GM21619 (cell line): Measurements from ENCODE around the gene UCN3.
A peak's percentile ranks its signal among the peaks of the same experiment; 100 is the strongest.

Experiments used
- ATAC-seq: cut with Tn5 transposase; IDR thresholded peaks from one replicate; pipeline ENCODE4 v1.9.1; 2021; ENCODE audit not compliant: unreplicated experiment

UCN3 gene, protein sequence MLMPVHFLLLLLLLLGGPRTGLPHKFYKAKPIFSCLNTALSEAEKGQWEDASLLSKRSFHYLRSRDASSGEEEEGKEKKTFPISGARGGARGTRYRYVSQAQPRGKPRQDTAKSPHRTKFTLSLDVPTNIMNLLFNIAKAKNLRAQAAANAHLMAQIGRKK

GRCh38 chr10:5364890-5365338 is at the start of gene UCN3:
Gene UCN3, plus strand, starts transcription at chr10:5364966. Its CDS starts 8,755 bp downstream, at chr10:5373721.
- no peak for ATAC-seq

GRCh38 chr10:5317547-5318107 is 47.1 kb upstream of the UCN3 start:
- ATAC-seq, result peak; percentile 71

GRCh38 chr10:5318148-5318547 is 46.6 kb upstream of the UCN3 start:
- no peak for ATAC-seq

GRCh38 chr10:5319863-5320262 is 44.9 kb upstream of the UCN3 start:
- no peak for ATAC-seq

- no peak for ATAC-seq
These were observed 43.5 kb upstream of the UCN3 start for GRCh38 chr10:5321273-5321672.

DNA sequence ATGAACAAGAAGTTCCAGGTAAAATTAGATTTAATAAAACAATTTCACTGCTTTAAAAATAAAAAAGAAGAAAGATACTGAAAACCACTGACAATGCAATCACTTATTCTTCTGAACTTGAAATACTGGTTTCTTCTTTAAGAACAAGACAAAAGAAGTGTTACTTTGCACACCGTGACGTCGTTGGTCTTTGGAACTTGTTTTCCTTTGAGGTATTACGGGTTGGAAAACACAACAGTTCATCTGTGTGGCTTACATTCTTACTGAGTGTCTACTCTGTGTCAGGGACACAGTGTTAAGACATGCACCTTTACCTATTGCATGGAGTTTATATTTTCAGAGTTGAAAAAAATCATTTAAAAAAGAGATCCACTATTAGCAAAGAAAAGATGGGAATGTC is 41.3 kb upstream of the UCN3 start:
- no peak for ATAC-seq

- no peak for ATAC-seq
These were observed 39.7 kb upstream of the UCN3 start for GRCh38 chr10:5325076-5325475.

GRCh38 chr10:5334196-5334880 is 30.4 kb upstream of the UCN3 start:
- ATAC-seq, result no peak

DNA sequence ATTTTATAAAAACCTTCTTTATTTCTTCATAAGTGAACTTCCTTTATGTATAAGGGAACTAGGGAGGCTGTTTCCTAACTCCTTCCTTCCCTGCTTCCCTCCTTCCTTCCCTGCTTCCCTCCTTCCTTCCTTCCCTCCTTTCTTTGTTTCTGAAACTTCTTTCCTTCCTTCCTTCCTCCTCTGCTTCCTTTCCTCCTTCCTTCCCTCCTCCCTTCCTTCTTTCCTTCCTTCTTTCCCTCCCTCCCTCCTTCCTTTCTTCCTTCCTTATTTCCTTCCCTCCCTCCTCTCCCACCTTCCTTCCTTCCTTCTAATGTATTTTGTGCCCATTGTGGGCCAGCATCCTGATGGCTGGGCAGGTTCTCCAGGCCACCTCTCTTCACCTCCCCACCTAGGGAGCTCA is 26.8 kb upstream of the UCN3 start:
- no peak for ATAC-seq

GRCh38 chr10:5343092-5343491 is 21.7 kb upstream of the UCN3 start:
- ATAC-seq, result no peak

GRCh38 chr10:5343561-5343960 is 21.2 kb upstream of the UCN3 start:
- peak; percentile 69 for ATAC-seq

- no peak for ATAC-seq
These were observed 20.8 kb upstream of the UCN3 start for GRCh38 chr10:5343979-5344378.

GRCh38 chr10:5344746-5345145 is 20.0 kb upstream of the UCN3 start:
- ATAC-seq, result no peak

DNA sequence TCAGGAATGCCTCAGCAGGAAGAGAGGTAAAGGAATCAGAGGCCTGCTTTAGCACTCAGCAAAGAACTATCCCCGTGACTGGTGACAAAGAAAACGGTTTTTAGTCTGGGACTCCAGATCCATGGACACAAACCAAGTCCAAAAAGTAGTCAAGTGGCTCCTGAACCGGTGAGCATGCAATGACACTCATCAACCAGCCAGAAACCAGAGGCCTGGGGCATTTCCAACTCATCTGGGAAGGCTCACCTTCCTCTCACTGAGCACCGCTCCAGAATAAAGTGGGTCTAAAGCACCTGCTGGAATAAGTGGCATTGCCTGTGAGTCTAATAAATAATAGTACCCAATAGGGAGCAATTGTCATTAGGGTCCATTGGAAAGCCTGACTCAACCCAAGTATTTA is 17.9 kb upstream of the UCN3 start:
- no peak for ATAC-seq

GRCh38 chr10:5349362-5349761 is 15.4 kb upstream of the UCN3 start:
- no peak for ATAC-seq

- ATAC-seq, result peak; percentile 91
These were observed 10.7 kb upstream of the UCN3 start for GRCh38 chr10:5354068-5354467.

DNA sequence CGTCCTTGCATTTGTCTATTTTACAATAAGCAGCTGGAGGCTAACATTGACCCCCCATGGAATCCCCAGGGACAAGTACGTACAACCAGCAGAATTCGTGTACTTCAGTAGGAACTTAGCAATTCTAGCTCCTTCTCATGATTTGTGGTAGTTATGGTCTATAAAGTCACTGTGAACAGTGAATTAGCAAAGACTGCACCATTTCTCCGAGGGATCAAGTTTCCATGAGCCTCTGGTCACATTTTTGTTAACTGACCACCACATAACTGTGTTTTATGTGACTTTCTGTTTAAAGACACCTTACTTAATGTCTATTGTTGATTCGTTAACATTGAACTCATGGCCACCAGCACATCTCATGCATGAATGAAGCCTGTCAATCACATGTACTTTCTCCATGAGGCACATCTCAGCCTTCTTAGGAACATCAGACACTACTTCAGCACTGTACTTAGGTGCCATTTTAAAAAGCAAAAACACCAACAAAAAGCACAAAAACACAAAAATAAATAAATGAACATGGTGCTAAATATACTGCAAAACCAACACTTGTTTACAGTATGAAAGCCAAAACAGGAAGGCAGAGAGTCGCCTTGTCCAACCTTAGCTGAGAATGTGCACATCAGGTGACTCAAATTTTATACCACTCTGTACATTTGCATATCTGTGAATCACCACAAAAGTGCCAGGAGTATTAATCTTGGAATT is 9.0 kb upstream of the UCN3 start:
- ATAC-seq, result no peak

DNA sequence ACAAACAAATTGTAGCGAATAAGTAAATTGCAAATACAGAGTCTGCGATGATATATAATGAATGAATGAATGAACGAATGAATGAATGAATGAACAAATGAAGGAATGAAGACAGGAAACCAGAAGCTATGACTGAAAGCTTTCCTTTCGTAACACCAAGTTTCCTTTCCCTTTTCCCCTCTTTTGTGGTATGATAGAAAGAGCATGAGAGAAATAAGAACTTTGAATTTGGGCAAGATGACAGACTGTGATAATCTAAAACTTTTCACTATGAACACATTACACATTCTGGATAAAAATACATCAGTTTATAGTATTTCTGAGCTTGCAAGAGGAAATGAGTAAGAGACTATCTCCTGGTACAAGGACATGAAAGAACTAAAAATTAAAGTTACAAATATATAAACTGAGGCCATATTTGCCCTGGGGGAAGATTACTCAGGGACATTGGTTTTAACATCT is 8.4 kb upstream of the UCN3 start:
- ATAC-seq, result no peak

- ATAC-seq, result no peak
These were observed 4.3 kb upstream of the UCN3 start for GRCh38 chr10:5360318-5360915.

DNA sequence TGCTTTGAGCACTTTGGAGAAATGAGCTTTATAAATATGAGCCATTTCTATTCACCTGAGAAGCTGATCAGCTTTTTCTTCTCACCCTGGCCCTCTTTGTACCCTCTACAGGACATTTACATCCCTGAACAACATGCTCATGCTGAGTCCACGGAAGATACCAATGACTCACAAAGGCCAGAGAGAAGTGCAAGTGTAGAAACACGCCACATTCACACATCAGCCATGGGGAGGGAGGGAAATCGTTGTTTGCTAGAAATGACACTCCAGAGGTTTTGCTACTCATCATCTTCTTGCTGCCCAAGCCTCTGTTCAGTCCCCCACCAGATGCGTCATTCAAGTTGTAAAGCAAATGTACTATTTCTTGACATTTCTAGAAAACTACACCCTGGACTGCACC is 2.8 kb upstream of the UCN3 start:
- no peak for ATAC-seq

- ATAC-seq, result no peak
These were observed 1.9 kb upstream of the UCN3 start for GRCh38 chr10:5362873-5363272.
